GM21447 (cell line): ENCODE results near the gene PIGH.

Source experiments
- ATAC-seq: cut with Tn5 transposase; IDR thresholded peaks from one replicate; pipeline ENCODE4 v1.9.1; 2021; ENCODE audit not compliant: unreplicated experiment

The PIGH gene

DNA sequence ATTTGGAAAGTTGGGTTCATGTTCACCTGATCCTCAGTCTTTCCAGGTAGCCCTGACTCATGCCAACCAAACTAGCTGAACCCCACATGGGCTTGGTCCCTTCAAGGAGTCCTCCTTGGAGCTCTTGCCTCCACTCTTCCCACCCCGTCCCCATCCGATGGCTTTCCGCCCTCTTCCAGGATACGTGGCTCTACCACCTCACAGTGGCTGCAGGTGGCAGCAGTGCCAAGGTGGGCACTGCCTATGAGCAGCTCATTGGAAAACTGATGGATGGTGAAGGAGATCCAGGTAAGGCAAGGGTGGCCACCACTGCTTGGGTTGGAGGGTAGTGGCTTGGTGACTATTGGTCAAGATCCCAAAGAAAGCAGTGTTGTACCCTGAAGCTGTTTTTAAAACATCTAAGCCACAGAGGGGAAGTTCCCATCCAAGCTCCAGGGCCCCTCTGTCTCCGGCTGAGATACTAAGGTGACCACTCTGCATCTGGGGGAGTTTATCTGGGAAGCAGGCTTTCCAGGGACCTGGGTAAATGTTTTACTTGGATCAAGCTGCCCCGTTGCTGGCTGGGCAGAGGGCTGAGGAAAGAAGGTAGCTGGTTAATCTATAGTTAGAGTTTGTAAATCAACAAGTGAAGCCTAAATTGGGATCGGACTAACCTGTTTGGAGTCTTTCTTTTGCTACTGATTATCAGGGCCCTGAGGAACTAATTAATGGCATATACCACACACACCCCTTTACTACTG is 23.7 kb downstream of the PIGH start:
- ATAC-seq, result no peak

- ATAC-seq, result no peak
Observed at GRCh38 chr14:67575684-67576083, 24.4 kb downstream of the PIGH start.

- ATAC-seq, result no peak
Observed at GRCh38 chr14:67574806-67575205, 25.3 kb downstream of the PIGH start.

GRCh38 chr14:67574156-67574555 is 25.9 kb downstream of the PIGH start:
- ATAC-seq, result no peak

DNA sequence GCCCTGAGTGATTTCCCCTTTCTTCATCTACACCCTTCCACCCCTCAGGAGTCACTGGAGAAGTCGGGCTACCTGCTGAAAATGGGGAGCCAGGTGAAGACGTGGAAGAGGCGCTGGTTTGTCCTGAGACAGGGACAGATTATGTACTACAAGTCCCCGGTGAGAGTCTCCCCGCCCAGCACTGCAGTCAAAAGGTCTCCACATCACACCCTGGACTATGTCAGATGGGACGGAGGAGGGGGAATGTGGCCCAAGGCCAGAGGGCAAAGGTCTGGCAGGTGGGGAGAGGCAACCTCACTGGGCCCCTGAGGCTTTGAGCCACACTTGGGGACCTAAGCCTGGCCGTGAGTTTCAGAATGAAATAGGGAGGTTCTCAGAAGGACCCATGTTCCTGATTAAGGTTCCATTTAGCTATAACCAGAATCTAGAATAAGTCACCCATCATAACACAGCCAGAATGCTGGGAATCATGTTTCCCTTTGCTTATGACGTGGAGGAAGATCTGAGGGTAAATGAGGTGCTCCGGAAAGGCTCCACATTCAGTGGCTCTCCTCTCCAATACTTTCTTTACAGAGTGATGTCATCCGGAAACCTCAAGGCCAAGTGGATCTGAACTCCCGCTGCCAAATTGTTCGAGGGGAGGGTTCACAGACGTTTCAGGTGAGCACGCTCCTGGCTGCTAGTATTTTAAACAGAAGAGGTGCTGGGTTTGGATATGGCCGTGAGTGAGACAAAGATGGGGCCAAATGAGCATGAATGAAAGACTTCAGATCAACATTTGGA is 26.6 kb downstream of the PIGH start:
- ATAC-seq, result no peak

- ATAC-seq, result no peak
Observed at GRCh38 chr14:67572608-67573007, 27.5 kb downstream of the PIGH start.

DNA sequence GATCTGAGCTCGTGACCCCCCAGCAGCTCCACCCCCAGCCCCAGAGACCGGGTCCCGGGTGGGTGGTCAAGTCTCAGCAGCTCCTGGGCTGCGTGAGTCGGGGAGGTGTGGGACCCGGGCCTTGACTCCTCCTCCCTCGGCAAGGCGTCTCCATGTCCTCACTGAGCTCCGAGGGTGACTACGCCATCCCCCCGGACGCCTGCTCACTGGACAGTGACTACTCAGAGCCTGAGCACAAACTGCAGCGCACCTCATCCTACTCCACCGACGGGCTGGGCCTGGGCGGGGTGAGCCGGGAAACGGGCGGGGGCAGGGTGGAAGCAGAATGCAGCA is 28.1 kb downstream of the PIGH start:
- no peak for ATAC-seq

DNA sequence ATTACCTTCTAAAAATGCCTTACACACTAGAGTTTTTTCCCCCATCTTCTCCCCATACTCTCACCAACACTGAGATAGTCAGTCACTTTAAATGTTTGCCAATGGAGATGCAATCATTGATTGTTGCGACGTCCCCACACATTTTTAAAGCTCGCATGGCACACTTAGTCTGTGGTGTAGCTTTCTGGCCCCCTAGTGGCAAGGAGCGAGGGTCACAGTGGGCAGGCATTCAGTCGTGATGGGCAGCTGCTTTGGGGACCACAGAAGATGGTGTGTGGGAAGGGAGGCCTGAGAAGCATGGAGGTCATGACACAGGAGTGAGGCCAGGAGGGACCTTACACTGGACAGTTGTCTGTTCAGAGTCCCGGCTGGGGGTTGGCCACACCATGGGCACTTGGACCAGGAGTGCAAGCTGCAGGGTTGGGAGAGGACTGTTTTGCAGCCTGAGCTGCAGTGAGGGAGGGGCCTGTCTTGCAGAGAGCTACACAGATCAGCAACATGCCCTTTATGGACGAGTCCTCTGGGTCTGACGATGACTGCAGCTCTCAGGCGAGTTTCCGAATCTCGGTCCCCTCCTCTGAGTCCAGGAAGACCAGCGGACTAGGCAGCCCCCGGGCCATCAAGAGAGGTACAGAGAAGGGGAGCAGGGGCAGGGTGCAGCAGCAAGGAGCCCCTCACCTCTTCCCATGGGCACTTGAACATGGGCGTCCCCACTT is 28.6 kb downstream of the PIGH start:
- peak; percentile 61 for ATAC-seq

- no peak for ATAC-seq
Observed at GRCh38 chr14:67570453-67570852, 29.6 kb downstream of the PIGH start.

- no peak for ATAC-seq
Observed at GRCh38 chr14:67569651-67570290, 30.3 kb downstream of the PIGH start.

- no peak for ATAC-seq
Observed at GRCh38 chr14:67569011-67569650, 30.9 kb downstream of the PIGH start.

DNA sequence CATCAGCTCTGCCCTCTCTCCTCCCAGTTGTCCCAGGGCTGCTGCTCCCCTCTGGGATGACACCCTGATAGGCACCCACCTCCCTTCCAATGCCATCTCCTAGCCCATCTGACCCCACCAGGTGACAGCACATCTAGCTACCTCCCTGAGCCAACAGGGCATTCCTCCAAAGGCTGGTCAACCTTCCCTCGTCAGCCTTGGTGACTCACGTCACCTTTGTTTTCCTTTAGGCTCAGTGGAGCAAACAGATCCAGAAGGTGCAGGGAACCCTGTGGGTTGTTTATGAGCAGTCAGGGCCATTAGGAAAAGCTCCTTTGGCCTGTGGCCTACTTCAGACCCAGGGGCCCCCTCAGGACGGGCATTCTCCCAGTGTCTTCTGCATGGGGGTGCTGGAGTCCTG is 32.4 kb downstream of the PIGH start:
- ATAC-seq, result no peak

DNA sequence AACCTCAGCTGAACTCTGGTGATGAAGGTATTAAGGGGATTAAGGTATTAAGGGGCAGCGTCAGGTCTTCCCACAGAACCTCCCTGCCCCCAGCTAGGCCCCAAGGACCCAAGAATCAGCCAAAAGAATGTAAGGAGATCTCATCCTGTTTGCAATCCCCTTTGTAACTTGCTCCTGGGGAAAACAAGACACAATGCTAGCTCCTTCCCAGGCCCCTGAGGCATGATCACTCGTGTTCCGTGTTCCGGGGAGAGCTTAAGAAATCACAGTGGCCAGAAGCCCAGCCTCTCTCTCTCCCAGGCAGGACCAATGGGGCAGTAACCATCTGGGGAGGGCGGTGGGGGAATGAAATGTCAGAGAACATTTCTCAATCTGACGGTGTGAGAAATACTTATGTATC is 33.2 kb downstream of the PIGH start:
- ATAC-seq, result no peak

DNA sequence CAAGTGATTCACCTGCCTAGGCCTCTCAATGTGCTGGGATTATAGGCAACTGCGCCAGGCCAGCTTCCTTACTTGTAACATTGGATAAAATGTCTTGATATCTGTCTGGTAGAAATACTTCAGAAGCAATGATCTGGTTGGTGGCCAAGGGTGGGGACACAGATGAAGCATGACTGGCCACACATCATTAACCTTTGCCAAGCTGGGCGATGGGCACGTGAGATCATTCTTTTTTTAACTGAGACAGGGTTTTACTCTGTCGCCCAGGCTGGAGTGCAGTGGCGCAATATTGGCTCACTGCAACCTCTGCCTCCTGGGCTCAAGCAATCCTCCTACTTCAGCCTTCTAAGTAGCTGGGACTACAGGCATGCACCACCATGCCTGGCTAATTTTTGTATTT is 35.8 kb downstream of the PIGH start:
- no peak for ATAC-seq

DNA sequence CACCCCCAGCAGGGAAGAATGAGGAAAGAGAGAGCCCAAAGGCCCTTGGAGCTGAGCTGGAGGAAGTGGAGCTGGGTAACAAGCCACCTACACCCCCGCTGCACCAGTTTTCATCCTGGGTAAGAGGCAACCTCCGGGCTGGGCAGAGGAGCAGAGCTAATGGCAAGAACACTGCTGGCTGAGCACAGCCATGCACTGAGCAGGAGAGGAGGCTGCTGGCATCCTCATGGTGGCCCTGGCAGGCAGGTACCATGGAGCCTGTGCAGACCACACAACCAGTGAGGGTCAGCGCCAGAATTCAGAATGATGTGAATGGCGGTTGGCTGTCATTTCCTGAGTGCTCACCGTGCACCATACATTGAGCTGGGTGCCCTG is 37.3 kb downstream of the PIGH start:
- ATAC-seq, result no peak

- ATAC-seq, result no peak
Observed at GRCh38 chr14:67562025-67562775, 37.9 kb downstream of the PIGH start.

DNA sequence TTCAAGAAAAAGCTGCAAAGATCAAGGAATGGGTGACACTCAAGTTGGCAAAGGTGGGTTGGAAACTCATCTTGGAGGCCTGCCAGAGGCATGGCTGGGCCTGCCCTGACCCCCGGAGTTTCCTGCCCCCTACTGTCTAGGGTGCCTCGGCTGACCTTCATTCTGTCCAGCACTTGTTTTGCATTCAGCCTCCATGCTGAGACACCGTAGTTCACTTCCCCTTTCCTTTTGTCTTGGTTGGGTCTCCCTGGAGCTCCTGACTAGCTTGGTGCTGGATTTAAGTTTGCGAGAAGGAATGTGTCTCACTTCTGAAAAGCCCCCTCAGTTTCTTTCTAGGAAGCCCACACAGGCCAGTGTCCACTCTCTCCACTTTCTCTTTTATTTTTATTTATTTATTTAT is 40.4 kb downstream of the PIGH start:
- ATAC-seq, result no peak

DNA sequence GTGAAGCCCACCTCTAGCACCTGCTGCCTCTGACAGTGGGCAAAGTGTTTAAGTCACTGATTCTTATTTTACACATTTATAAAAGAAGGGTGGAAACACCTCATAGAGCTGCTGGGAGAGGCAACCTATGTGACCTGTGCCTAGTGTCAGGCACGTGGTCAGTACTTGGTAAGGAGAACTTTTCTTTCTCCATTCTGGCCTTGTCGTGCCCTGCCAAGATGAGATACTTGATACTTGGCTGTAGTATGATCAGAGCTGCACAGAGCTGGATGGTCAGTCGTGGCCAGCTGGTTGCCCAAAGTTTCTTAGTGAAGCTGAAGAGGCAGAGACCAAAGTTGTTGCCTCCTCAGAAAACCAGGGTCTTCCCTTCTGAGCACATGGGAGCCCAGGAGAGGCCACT is 42.4 kb downstream of the PIGH start:
- ATAC-seq, result no peak

- no peak for ATAC-seq
Observed at GRCh38 chr14:67557118-67557517, 43.0 kb downstream of the PIGH start.

- no peak for ATAC-seq
Observed at GRCh38 chr14:67556671-67557070, 43.4 kb downstream of the PIGH start.
